DND-41 (cell line): Measurements from ENCODE around the gene ARHGAP28.

Experiments used
- ATAC-seq: fragments of 200-7000 bp; cut with Tn5 transposase; 3 replicates; pipeline ENCODE4 v1.9.1; 2021; ENCODE audit warnings: low read depth; ENCODE audit not compliant: insufficient read depth
- DNase-seq: peaks from one replicate; pipeline ENCODE4 v3.0.0-alpha.2; 2020
- H2AFZ ChIP-seq: 2 replicates; pipeline ENCODE4 v1.6.0; 2012; ENCODE audit warnings: low read depth, low read length
- H3K27ac ChIP-seq: 2 replicates; pipeline ENCODE4 v1.5.1; 2012; ENCODE audit warnings: low read length, inconsistent platforms
- H3K27me3 ChIP-seq: fragments of 200-600 bp; sonication (generic); 2 replicates; pipeline ENCODE4 v1.6.0; 2012; ENCODE audit warnings: low read length, mild to moderate bottlenecking, inconsistent platforms; ENCODE audit not compliant: insufficient read depth, poor library complexity
- H3K36me3 ChIP-seq: 2 replicates; pipeline ENCODE4 v1.5.1; 2012; ENCODE audit warnings: low read length, inconsistent platforms; ENCODE audit not compliant: insufficient read depth
- H3K4me1 ChIP-seq: 2 replicates; pipeline ENCODE4 v1.5.1; 2012; ENCODE audit warnings: mild to moderate bottlenecking, low read length; ENCODE audit not compliant: insufficient read depth
- H3K4me2 ChIP-seq: 2 replicates; pipeline ENCODE4 v1.6.0; 2012; ENCODE audit warnings: mild to moderate bottlenecking, moderate library complexity, low read length, inconsistent platforms; ENCODE audit not compliant: insufficient read depth
- H3K4me3 ChIP-seq, 2 experiments: fragments of 200-600 bp in 1 of 2; shearing (Covaris generic) in 1 of 2; 2 replicates each; pipeline ENCODE4 v1.5.1; 2012 to 2016; ENCODE audit warnings: inconsistent platforms in 2 of 2, low read length in 2 of 2, mild to moderate bottlenecking in 2 of 2, low read depth in 1 of 2, moderate library complexity in 1 of 2
- H3K79me2 ChIP-seq: 2 replicates; pipeline ENCODE4 v1.6.0; 2012; ENCODE audit warnings: low read length, inconsistent platforms; ENCODE audit not compliant: insufficient read depth
- H3K9ac ChIP-seq: 2 replicates; pipeline ENCODE4 v1.6.0; 2012; ENCODE audit warnings: low read depth, mild to moderate bottlenecking, inconsistent platforms, low read length, moderate library complexity
- H3K9me3 ChIP-seq: 2 replicates; pipeline ENCODE4 v1.5.1; 2012; ENCODE audit warnings: low read length, moderate library complexity, mild to moderate bottlenecking, inconsistent platforms; ENCODE audit not compliant: insufficient read depth, severe bottlenecking
- H4K20me1 ChIP-seq: 2 replicates; pipeline ENCODE4 v1.6.0; 2012; ENCODE audit warnings: low read length; ENCODE audit not compliant: insufficient read depth
- EZH2 ChIP-seq: IDR thresholded peaks from 3 replicates; pipeline ENCODE4 v1.6.1; 2012; ENCODE audit warnings: borderline replicate concordance, low read depth, mild to moderate bottlenecking, moderate library complexity, low read length, inconsistent platforms; ENCODE audit not compliant: severe bottlenecking
- TF ChIP-seq, protein P1 (sequence below): IDR thresholded peaks from 2 replicates; pipeline ENCODE4 v1.5.1; 2012; ENCODE audit warnings: borderline replicate concordance, low read length, moderate library complexity, mild to moderate bottlenecking; ENCODE audit not compliant: poor library complexity, severe bottlenecking; ENCODE audit errors: extremely low read depth

ARHGAP28 gene

DNA sequence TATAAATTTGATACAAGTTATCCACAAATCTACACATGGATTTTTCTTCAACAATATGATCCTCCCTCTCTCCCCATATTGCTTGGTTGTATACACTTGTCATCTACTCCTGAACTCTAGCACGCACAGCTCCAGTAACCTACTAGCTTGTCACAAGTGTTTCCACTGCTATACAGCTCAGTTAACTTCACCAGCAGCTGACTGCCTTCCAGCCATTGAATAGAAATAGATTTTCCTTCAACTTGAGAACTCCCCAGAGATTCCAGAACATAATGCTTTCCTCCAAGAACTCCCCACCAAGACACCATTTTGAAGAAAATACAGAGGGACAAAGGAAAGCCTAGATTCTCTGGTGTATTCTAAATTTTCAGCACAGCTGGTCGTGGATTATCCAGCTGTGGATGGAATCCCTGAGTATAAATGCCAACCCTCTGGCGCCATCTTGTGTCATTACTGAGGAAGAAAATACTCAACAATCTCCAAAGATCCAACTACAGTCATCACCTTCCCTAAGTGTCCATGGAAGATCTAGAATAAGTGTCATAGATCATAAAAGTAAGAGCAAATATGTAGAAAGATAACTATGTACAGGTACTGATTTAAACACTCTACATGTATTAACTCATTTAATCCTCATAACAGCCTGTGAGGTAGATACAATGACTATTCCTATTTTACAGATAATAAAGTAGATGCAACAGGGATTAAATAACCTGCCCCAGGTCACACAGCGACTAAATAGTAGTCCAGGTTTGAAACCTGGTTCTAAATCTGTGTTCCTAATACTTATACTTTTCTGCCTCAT, 156.7 kb downstream of the ARHGAP28 start:
- ATAC-seq, result no peak
- no peaks in the 10 kb centered on the region for H3K79me2 ChIP-seq
- no peaks in the 10 kb centered on the region for H3K27me3 ChIP-seq
- H3K9ac ChIP-seq, result no peak overlapping the region
- no peaks in the 10 kb centered on the region for H3K4me1 ChIP-seq
- H2AFZ ChIP-seq, result no peak overlapping the region
- H3K4me2 ChIP-seq, result no peak overlapping the region
- DNase-seq, result peak; percentile 20
- H3K4me3 ChIP-seq, result no peak overlapping the region
- no peaks in the 10 kb centered on the region for H4K20me1 ChIP-seq
- no peaks in the 10 kb centered on the region for H3K9me3 ChIP-seq
- TF ChIP-seq, protein P1, sequence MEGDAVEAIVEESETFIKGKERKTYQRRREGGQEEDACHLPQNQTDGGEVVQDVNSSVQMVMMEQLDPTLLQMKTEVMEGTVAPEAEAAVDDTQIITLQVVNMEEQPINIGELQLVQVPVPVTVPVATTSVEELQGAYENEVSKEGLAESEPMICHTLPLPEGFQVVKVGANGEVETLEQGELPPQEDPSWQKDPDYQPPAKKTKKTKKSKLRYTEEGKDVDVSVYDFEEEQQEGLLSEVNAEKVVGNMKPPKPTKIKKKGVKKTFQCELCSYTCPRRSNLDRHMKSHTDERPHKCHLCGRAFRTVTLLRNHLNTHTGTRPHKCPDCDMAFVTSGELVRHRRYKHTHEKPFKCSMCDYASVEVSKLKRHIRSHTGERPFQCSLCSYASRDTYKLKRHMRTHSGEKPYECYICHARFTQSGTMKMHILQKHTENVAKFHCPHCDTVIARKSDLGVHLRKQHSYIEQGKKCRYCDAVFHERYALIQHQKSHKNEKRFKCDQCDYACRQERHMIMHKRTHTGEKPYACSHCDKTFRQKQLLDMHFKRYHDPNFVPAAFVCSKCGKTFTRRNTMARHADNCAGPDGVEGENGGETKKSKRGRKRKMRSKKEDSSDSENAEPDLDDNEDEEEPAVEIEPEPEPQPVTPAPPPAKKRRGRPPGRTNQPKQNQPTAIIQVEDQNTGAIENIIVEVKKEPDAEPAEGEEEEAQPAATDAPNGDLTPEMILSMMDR, result peak; percentile 71
- no peak for TF ChIP-seq EZH2
- no peak overlapping the region for H3K27ac ChIP-seq
- no peaks in the 10 kb centered on the region for H3K36me3 ChIP-seq

DNA sequence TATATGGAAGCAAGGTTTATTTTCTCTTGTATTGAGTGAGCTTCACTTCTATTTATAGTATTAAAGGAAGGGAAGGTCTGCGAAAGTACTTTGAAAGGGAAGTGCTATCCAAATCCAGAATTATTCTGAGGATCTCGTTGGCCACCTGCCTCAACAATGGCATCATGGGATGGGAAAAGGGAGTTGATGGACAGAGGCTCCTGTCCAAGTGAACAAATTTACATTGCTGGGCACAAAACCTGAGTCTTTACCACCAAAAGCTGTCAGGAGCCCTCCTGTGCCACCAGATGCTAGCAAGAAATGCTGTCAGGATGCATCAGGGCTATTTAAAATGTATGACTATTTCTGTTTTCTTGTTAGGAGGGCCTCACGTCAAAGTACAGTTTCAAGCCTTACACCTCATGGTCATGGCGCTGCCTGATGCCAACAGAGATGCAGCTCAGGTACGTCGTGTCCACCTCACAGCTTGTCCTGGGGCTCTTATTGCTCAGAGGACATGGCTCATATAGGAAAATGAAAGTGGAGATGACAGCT, 157.3 kb downstream of the ARHGAP28 start:
- no peak overlapping the region for H3K4me2 ChIP-seq
- no peak overlapping the region for H3K27ac ChIP-seq
- H3K36me3 ChIP-seq, result no peaks in the 10 kb centered on the region
- H3K79me2 ChIP-seq, result no peaks in the 10 kb centered on the region
- H3K9ac ChIP-seq, result no peak overlapping the region
- no peak overlapping the region for H3K4me3 ChIP-seq
- no peaks in the 10 kb centered on the region for H4K20me1 ChIP-seq
- no peaks in the 10 kb centered on the region for H3K4me1 ChIP-seq
- DNase-seq (no peak), ATAC-seq (no peak)
- no peak overlapping the region for H2AFZ ChIP-seq
- H3K27me3 ChIP-seq, result no peaks in the 10 kb centered on the region
- no peaks in the 10 kb centered on the region for H3K9me3 ChIP-seq
- no peak for TF ChIP-seq EZH2
- TF ChIP-seq, protein P1, result no peak

DNA sequence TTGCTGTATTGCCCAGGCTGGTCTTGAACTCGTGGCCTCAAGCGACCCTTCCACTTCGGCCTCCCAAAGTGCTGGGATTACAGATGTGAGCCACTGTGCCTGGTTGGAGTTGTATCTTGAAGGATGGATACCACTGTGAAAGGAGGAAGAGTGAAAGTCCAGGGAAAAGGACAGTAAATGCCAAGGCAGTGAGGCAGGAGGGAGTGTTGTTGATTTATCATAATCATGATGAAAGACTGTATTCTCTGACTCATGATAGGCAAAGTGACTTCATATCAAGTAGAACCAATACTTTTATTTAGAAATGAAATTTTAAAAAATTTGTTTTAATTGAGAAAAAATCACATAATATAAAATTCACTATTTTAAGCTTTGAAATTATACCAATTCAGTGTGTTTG, 162.3 kb downstream of the ARHGAP28 start:
- Histone ChIP-seq H3K9ac (no peak overlapping the region), H3K79me2 (no peaks in the 10 kb centered on the region), H3K4me2 (no peak overlapping the region), H3K27me3 (no peaks in the 10 kb centered on the region), H3K4me1 (no peaks in the 10 kb centered on the region), H3K27ac (no peak overlapping the region), H2AFZ (no peak overlapping the region), H3K4me3 (no peak overlapping the region), H3K36me3 (no peaks in the 10 kb centered on the region), H4K20me1 (no peaks in the 10 kb centered on the region), H3K9me3 (no peaks in the 10 kb centered on the region)
- TF ChIP-seq, protein P1, result no peak
- TF ChIP-seq EZH2, result no peak
- ATAC-seq (no peak), DNase-seq (no peak)
